ENCODE measurements around the gene KAT14. TPM values are rescaled to one million over a fixed set of nuclear protein-coding genes. Genes with fewer than 3 reads are reported as not detected.
"Not testable (repeated sequence)": the region's sequence is repeated elsewhere in the genome, so short reads cannot be mapped to it uniquely, and the experiment has no call there.

The KAT14 gene
- total RNA-seq = 1.7 TPM

GRCh38 chr20:18137412-18138265, at the start of gene KAT14, which contains the start of gene PET117:
KAT14 (plus strand) TSS chr20:18137863; CDS start chr20:18142661, 4,798 bp downstream.
PET117 (plus strand) TSS chr20:18137863; CDS start chr20:18137956, 93 bp downstream.
- no peaks in the 10 kb centered on the region for H3K9me3 ChIP-seq
- intact Hi-C loops (cut with DNase I) = loop anchor here (2.0 to 5.0 kb wide), 5 partner anchors 150 to 1565 kb away; partner anchors contain the start of genes DZANK1, KIF16B, MGME1 and POLR3F
- H3K27ac ChIP-seq = peak within 1 kb of the TSS; percentile 88
- H3K4me3 ChIP-seq = peak within 1 kb of the TSS; percentile 76 to 81
- TF ChIP-seq CTCF (IDR thresholded peaks at IDR 0.05) = no peak
- peak; percentile 36 to 92 for DNase-seq (ENCODE audit: low spot score in 2 of 2)
- H3K27me3 ChIP-seq = no peaks in the 10 kb centered on the region
- peaks cover 3 to 18% of the 10 kb centered on the region in 2 donors for H3K4me1 ChIP-seq
- H3K36me3 ChIP-seq = peaks cover 0 to 5% of the 10 kb centered on the region in 2 donors

DNA sequence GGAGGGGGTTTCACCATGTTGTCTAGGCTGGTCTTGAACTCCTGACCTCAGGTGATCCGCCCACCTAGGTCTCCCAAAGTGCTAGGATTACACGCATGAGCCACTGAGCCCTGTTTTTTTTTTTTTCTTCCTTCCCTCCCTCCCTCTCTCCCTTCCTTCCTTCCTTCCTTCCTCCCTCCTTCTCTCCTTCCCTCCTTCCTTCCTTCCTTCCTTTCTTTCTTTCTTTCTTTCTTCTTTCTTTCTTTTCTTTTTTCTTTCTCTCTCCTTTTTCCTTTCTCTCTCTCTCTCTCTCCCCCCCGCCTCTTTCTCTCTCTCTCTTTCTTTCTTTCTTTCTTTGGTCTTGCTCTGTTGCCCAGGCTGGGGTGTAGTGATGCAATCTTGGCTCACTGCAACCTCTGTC, 49.4 kb upstream of the KAT14 start:
- H3K4me3 ChIP-seq; H3K27me3 ChIP-seq; intact Hi-C loops (cut with DNase I); DNase-seq (ENCODE audit: low spot score in 2 of 2); H3K9me3 ChIP-seq; H3K4me1 ChIP-seq; H3K27ac ChIP-seq; H3K36me3 ChIP-seq: not testable (repeated sequence)

DNA sequence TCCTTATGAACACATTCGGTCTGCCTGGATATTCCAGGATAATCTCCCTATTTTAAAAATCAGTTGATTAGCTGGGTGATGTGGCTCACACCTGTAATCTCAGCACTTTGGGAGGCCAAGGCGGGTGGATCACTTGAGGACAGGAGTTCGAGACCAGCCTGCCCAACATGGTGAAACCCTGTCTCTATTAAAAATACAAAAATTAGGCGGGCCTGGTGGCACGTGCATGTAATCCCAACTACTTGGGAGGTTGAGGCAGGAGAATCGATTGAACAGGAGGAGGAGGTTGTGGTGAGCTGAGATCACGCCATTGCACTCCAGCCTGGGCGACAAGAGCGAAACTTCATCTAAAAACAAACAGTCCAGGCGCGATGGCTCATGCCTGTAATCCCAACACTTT, 48.8 kb upstream of the KAT14 start:
- H3K27me3 ChIP-seq; H3K36me3 ChIP-seq; DNase-seq (ENCODE audit: low spot score in 2 of 2); H3K4me1 ChIP-seq; H3K9me3 ChIP-seq; intact Hi-C loops (cut with DNase I); H3K4me3 ChIP-seq; H3K27ac ChIP-seq: not testable (repeated sequence)

GRCh38 chr20:18090044-18090443, 47.6 kb upstream of the KAT14 start:
- Histone ChIP-seq H3K36me3 (no peaks in the 10 kb centered on the region), H3K27ac (no peak overlapping the region), H3K9me3 (no peaks in the 10 kb centered on the region), H3K4me1 (no peaks in the 10 kb centered on the region), H3K27me3 (no peaks in the 10 kb centered on the region), H3K4me3 (no peak overlapping the region)
- no peak for TF ChIP-seq CTCF (IDR thresholded peaks at IDR 0.05)
- DNase-seq (ENCODE audit: low spot score in 2 of 2) = no peak
- intact Hi-C loops (cut with DNase I) = no loop called here

DNA sequence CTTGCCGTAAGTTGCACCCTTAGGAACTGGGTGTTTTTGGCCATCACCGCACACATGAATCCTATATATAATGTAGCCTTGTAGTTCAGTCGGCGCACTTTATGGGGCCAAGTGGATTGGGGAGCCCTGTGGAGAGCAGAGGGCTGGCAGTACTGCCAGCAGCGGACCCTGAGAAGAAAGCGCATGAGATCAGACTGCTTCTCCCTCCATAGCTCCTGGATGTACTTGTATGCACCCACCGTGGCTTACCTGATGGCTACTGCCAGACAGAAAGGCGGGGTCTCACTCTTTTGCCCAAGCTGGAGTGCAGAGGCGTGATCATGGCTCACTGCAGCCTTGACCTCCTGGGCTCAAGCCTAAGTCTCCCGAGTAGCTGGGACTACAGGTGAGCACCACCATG, 47.2 kb upstream of the KAT14 start:
- no peaks in the 10 kb centered on the region for H3K9me3 ChIP-seq
- no peaks in the 10 kb centered on the region for H3K4me1 ChIP-seq
- no peak overlapping the region for H3K4me3 ChIP-seq
- no peaks in the 10 kb centered on the region for H3K27me3 ChIP-seq
- no peaks in the 10 kb centered on the region for H3K36me3 ChIP-seq
- intact Hi-C loops (cut with DNase I) = no loop called here
- H3K27ac ChIP-seq = no peak overlapping the region
- no peak for DNase-seq (ENCODE audit: low spot score in 2 of 2)
- TF ChIP-seq CTCF (IDR thresholded peaks at IDR 0.05) = no peak

- Histone ChIP-seq H3K27ac (no peak overlapping the region), H3K27me3 (no peaks in the 10 kb centered on the region), H3K4me1 (no peaks in the 10 kb centered on the region), H3K4me3 (no peak overlapping the region), H3K9me3 (no peaks in the 10 kb centered on the region), H3K36me3 (no peaks in the 10 kb centered on the region)
- no peak for TF ChIP-seq CTCF (IDR thresholded peaks at IDR 0.05)
- intact Hi-C loops (cut with DNase I) = no loop called here
- DNase-seq (ENCODE audit: low spot score in 2 of 2) = no peak
Measured at GRCh38 chr20:18091623-18092022, 46.0 kb upstream of the KAT14 start.

All from ascending aorta (tissue), 2 donors.